ENCODE results near the gene BRDT.

DNA sequence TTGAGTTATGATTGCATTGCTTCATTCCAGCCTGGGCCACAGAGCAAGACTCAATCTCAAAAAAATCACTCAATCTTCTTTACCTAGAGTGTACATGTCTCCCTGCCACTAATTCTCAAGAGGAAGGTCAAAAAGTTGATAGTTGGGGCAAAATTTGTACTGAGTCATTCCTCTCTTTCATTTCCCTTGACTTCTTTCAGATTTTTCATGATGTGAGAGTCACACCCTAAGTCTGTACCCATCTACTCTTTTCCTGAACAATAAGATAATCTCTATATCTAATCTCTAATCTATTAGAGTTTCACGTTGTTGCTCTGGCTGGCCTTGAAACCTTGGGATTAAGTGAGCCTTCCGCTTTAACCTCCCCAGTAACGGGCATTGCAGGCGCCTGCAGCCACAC lies 1.1 kb upstream of the BRDT start:
- TF ChIP-seq ZFP36 (IDR thresholded peaks at IDR 0.05; ENCODE audit: borderline replicate concordance, low read depth, low read length, partially characterized antibody) (no peak), ZBTB2 (CRISPR knock-in tag; IDR thresholded peaks at IDR 0.05; ENCODE audit: low read depth) (no peak), EZH2 (conservative IDR thresholded peaks at IDR 0.05; ENCODE audit: low read depth, low read length) (no peak)
- TF ChIP-seq, protein P1, sequence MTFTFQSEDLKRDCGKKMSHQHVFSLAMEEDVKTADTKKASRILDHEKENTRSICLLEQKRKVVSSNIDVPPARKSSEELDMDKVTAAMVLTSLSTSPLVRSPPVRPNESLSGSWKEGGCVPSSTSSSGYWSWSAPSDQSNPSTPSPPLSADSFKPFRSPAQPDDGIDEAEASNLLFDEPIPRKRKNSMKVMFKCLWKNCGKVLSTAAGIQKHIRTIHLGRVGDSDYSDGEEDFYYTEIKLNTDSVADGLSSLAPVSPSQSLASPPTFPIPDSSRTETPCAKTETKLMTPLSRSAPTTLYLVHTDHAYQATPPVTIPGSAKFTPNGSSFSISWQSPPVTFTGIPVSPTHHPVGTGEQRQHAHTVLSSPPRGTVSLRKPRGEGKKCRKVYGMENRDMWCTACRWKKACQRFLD (CRISPR knock-in tag; IDR thresholded peaks at IDR 0.05; ENCODE audit: borderline replicate concordance) = no peak
- TF ChIP-seq, protein P2, sequence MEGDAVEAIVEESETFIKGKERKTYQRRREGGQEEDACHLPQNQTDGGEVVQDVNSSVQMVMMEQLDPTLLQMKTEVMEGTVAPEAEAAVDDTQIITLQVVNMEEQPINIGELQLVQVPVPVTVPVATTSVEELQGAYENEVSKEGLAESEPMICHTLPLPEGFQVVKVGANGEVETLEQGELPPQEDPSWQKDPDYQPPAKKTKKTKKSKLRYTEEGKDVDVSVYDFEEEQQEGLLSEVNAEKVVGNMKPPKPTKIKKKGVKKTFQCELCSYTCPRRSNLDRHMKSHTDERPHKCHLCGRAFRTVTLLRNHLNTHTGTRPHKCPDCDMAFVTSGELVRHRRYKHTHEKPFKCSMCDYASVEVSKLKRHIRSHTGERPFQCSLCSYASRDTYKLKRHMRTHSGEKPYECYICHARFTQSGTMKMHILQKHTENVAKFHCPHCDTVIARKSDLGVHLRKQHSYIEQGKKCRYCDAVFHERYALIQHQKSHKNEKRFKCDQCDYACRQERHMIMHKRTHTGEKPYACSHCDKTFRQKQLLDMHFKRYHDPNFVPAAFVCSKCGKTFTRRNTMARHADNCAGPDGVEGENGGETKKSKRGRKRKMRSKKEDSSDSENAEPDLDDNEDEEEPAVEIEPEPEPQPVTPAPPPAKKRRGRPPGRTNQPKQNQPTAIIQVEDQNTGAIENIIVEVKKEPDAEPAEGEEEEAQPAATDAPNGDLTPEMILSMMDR (CRISPR knock-in tag; IDR thresholded peaks at IDR 0.05) = no peak

Data from HepG2 (cell line).